ENCODE results near the gene MYO9B.
"Not testable (repeated sequence)": the region's sequence is repeated elsewhere in the genome, so short reads cannot be mapped to it uniquely, and the experiment has no call there.

MYO9B gene

GRCh38 chr19:17091758-17092333 lies 16.3 kb downstream of the MYO9B start:
- DNase-seq (ENCODE audit: low read depth in 2 of 2, low spot score in 1 of 2) = no peak

- DNase-seq (ENCODE audit: low read depth in 2 of 2, low spot score in 1 of 2) = no peak
Measured at GRCh38 chr19:17092696-17093095, 17.1 kb downstream of the MYO9B start.

GRCh38 chr19:17094694-17095093 lies 19.1 kb downstream of the MYO9B start:
- not testable (repeated sequence) for DNase-seq (ENCODE audit: low read depth in 2 of 2, low spot score in 1 of 2)

- DNase-seq (ENCODE audit: low read depth in 2 of 2, low spot score in 1 of 2) = no peak
Measured at GRCh38 chr19:17095141-17095919, 19.8 kb downstream of the MYO9B start.

- no peak for DNase-seq (ENCODE audit: low read depth in 2 of 2, low spot score in 1 of 2)
Measured at GRCh38 chr19:17097593-17098126, 22.1 kb downstream of the MYO9B start.

GRCh38 chr19:17098326-17098725 lies 22.7 kb downstream of the MYO9B start:
- no peak for DNase-seq (ENCODE audit: low read depth in 2 of 2, low spot score in 1 of 2)

- DNase-seq (ENCODE audit: low read depth in 2 of 2, low spot score in 1 of 2) = no peak
Measured at GRCh38 chr19:17101686-17102628, 26.4 kb downstream of the MYO9B start.

- DNase-seq (ENCODE audit: low read depth in 2 of 2, low spot score in 1 of 2) = no peak
Measured at GRCh38 chr19:17103177-17103576, 27.6 kb downstream of the MYO9B start.

GRCh38 chr19:17104679-17105078 lies 29.1 kb downstream of the MYO9B start:
- no peak for DNase-seq (ENCODE audit: low read depth in 2 of 2, low spot score in 1 of 2)

- no peak for DNase-seq (ENCODE audit: low read depth in 2 of 2, low spot score in 1 of 2)
Measured at GRCh38 chr19:17105556-17105955, 30.0 kb downstream of the MYO9B start.

- DNase-seq (ENCODE audit: low read depth in 2 of 2, low spot score in 1 of 2) = not testable (repeated sequence)
Measured at GRCh38 chr19:17106964-17107363, 31.4 kb downstream of the MYO9B start.

- DNase-seq (ENCODE audit: low read depth in 2 of 2, low spot score in 1 of 2) = no peak
Measured at GRCh38 chr19:17107546-17108452, 32.2 kb downstream of the MYO9B start.

GRCh38 chr19:17108453-17108784 lies 32.8 kb downstream of the MYO9B start:
- DNase-seq (ENCODE audit: low read depth in 2 of 2, low spot score in 1 of 2) = no peak

GRCh38 chr19:17109300-17109699 lies 33.7 kb downstream of the MYO9B start:
- DNase-seq (ENCODE audit: low read depth in 2 of 2, low spot score in 1 of 2) = no peak

- no peak for DNase-seq (ENCODE audit: low read depth in 2 of 2, low spot score in 1 of 2)
Measured at GRCh38 chr19:17109962-17110598, 34.5 kb downstream of the MYO9B start.

- no peak for DNase-seq (ENCODE audit: low read depth in 2 of 2, low spot score in 1 of 2)
Measured at GRCh38 chr19:17110599-17110966, 35.0 kb downstream of the MYO9B start.

GRCh38 chr19:17111766-17112165 lies 36.2 kb downstream of the MYO9B start:
- DNase-seq (ENCODE audit: low read depth in 2 of 2, low spot score in 1 of 2) = no peak

- no peak for DNase-seq (ENCODE audit: low read depth in 2 of 2, low spot score in 1 of 2)
Measured at GRCh38 chr19:17112271-17112670, 36.7 kb downstream of the MYO9B start.

GRCh38 chr19:17112700-17113099 lies 37.1 kb downstream of the MYO9B start:
- no peak for DNase-seq (ENCODE audit: low read depth in 2 of 2, low spot score in 1 of 2)

GRCh38 chr19:17113127-17113785 lies 37.7 kb downstream of the MYO9B start:
- no peak for DNase-seq (ENCODE audit: low read depth in 2 of 2, low spot score in 1 of 2)

Data from stimulated activated CD8-positive, alpha-beta memory T cell treated with anti-CD3 and anti-CD28 coated beads, Interleukin-4, amount 100 ng/mL, for 1 hour (primary cell).